ENCODE data around the gene GPX1. TPM values are rescaled to one million over a fixed set of nuclear protein-coding genes. Genes with fewer than 3 reads are reported as not detected.
A peak's percentile ranks its signal among the peaks of the same experiment; 100 is the strongest.
"Not testable (repeated sequence)": the region's sequence is repeated elsewhere in the genome, so short reads cannot be mapped to it uniquely, and the experiment has no call there.

Gene GPX1
- 80.3 TPM for total RNA-seq

DNA sequence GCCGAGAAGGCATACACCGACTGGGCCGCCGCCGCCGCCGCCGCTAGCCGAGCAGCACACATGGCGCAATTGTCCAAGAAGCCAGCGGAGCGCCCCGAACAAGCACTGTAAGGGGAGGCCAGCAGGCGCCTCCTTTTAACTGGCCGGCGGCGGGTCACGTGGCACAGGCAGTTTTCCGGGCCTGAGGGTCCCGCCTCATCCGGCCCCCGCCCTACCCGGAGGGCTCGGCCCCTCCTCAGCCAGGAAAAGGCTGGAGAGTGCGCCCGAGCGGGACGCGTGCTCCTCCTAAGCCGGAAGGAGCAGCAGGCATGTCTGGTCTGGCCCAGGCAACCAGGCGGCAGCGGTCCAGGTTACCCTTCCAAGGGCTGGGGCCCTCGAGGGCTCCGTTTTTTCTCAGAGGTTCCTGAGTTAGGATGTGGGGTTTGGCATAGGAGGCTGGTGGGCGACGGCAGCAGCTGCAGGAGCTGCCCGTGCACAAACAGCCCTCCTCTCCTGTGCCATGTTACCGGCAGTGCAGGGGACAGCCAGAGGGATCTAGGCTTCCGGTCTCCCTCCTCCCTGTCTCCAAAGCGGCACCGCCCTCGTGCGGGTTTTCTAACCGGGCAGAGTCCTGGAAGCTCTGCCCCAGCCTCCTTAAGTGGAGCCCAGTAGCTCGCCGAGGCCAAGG lies at the start of gene GPX1:
Gene GPX1, minus strand, starts transcription at position 137 of the 667 bp plus-strand sequence. Its CDS starts 75 bp downstream, at position 62.
- no peak for FAIRE-seq
- peak; percentile 87 to 90 for DNase-seq (ENCODE audit: low spot score in 2 of 2)

DNA sequence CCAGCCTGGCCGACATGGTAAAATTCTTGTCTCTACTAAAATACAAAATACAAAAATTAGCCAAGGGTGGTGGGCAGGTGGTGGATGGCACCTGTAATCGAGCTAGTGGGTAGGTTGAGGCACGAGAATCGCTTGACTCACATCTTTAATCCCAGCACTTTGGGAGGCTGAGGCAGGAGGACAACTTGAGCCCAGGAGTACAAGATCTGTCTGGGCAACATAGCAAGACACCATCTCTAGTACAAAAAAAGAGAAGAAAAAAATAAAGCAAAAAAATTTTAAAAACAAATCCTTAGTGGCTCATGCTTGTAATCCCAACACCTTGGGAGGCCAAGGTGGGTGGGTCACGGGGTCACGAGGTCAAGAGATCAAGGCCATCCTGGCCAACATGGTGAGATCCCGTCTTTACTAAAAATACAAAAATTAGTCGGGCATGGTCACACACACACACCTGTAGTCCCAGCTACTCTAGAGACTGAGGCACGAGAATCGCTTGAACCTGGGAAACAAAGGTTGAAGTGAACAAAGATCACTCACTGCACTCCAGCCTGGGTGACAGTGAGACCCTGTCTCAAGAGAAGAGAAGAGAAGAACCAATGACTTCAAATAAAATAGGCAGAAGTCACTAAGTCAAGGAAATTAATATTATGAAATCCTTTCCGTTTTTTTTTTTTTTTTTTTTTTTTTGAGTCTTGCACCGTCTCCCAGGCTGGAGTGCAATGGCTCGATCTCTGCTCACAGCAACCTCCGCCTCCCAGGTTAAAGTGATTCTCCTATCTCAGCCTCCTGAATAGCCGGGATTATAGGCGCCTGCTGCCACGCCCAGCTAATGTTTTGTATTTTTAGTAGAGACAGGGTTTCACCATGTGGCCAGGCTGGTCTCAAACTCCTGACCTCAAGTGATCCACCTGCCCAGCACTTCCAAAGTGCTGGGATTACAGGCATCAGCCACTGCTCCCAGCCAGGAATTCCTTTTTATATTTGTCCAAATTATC lies 48.7 kb upstream of the GPX1 start:
- no peak for FAIRE-seq

DNA sequence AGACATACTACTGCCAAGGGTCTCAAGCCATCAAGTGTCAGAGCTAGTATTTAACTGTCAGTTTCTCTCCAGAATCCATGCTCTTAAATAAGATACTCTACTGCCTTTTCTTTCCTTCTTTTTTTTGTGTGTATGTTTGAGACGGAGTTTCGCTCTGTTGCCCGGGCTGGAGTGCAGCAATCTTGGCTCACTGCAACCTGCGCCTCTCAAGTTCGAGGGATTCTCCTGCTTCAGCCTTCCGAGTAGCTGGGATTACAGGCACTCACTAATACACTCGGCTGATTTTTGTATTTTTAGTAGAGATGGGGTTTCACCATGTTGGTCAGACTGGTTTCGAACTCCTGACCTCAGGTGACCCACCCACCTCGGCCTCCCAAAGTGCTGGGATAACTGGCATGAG lies 47.4 kb upstream of the GPX1 start:
- FAIRE-seq; DNase-seq (ENCODE audit: low spot score in 2 of 2): not testable (repeated sequence)

More for the DNA sequence above, 48.7 kb upstream of the GPX1 start:
- DNase-seq (ENCODE audit: low spot score in 2 of 2) = no peak

DNA sequence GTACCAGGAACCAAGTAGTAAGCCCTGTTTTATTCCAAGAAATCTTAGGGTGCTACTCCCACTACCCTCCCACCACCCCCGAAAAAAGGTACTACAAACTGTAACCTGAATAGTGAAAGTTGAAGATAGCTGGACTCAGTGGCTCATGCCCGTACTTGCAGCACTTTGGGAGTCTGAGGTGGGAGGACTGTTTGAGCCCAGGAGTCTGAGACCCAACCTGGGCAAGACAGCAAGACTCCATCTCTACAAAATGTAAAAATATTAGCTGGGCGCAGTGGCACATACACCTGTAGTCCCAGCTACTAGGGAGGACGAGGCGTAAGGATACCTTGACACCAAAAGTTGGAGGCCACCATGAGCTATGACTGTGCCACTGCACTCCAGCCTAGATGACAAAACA lies 45.7 kb upstream of the GPX1 start:
- FAIRE-seq = no peak
- DNase-seq (ENCODE audit: low spot score in 2 of 2) = no peak

DNA sequence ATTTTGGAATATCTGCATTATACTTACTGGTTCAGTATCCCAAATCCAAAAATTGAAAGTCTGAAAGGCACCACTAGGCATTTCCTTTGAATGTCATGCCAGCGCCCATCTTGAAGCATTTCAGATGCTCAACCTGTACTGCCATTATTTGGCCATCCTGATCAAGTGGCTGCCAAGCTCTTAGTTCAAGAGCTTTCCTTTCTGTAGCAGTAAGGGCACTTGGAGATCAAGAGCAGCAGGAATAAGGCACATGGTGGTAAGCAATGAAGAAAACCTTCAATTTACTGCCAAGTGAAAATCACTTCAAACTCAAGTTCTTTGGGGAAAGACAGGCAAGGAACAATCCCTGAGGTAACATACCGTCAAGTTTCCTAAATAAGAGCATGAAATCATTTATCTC lies 43.6 kb upstream of the GPX1 start:
- DNase-seq (ENCODE audit: low spot score in 2 of 2) = no peak
- no peak for FAIRE-seq

DNA sequence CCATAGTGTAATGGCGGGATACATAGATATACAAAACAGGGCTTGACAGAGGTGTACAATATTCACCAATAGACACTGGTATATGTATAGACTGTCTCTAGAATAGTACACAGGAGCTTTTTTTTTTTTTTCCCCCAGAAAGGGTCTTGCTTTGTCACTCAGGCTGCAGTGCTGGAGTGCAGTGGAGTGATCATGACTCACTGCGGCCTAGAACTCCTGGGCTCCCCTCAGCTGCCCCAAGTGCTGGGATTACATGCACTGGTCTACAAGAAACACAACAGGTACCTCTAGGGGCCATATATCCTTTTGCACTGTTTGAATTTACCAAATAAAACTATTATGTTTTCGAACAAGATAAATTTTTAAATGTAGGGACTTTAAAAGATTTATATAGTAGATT lies 41.3 kb upstream of the GPX1 start:
- FAIRE-seq = no peak
- DNase-seq (ENCODE audit: low spot score in 2 of 2) = no peak

DNA sequence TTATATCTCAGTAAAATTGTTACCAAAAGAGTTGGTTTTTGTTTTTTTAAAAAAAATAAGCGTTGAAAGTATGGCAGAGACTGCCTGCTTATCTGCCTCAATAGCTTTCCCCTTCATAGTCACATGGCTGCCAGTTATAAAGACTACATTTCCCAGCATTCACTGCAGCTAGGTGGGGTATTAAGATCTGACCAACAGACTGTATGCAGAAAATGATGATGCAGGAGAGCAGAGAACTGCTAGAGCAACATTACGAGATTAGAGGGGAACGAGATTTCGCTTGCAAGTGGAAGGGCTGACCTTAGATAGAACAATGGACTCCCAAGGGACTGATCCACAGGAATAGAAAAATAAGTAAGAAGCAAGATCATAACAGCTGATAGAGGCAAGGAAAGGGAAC lies 39.3 kb upstream of the GPX1 start:
- FAIRE-seq (no peak), DNase-seq (ENCODE audit: low spot score in 2 of 2) (no peak)

DNA sequence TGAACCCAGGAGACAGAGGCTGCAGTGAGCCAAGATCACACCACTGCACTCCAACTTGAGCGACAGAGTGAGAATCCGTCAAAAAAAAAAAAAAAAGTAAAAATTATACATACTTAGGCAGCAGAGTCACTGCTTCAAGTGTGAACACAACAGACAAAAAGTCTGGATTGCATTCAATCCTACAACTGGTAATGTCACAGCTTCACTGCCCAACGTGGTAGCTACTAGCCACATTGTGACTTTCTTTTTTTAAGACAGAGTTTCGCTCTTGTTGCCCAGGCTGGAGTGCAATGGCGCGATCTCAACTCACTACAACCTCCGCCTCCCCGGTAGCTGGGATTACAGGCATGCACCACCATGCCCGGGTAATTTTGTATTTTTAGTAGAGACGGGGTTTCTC lies 33.2 kb upstream of the GPX1 start:
- DNase-seq (ENCODE audit: low spot score in 2 of 2); FAIRE-seq: not testable (repeated sequence)

DNA sequence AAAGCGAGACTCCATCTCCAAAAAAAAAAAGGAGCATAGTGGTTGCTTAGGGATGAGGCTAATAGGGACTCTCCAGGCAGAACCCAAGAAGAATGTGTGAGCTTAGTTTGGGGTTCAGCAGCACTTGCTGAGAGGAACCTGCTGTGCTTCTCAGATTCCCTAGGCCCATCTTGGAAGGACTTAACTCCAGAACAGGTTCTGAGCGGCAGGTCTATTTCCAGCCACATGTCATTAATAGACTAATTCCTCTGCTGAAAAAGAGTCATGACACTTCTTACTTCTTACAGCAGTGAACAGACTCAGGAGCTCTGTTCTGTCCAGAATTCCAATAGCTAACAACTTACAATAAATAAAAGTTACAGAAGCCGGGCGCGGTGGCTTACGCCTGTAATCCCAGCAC lies 31.1 kb upstream of the GPX1 start:
- DNase-seq (ENCODE audit: low spot score in 2 of 2) (no peak), FAIRE-seq (no peak)

DNA sequence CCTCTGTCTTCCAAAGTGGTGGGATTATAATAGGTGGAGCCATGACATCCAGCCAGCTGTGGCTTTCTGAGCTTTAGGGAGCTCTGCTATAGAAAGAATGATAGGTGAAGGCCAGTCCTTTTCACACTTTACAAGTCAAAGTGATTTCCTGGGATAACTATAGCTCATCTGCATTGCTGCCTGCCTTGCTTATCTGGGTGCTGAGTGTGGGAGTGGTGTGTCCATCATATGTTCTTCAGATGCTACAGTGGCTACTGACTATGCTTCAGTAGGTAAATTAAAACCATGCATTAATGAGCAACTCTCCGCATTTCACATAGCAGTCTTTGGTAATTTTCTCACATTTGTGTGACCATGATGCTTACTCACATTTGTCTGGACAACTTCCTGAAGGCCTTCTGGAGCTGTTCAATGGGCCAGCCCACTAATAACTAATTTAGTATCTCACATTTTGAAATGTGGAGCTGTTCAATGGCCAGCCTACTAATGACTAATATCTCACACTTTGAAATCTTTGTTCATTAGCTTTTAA lies 30.2 kb upstream of the GPX1 start:
- FAIRE-seq (no peak), DNase-seq (ENCODE audit: low spot score in 2 of 2) (no peak)

DNA sequence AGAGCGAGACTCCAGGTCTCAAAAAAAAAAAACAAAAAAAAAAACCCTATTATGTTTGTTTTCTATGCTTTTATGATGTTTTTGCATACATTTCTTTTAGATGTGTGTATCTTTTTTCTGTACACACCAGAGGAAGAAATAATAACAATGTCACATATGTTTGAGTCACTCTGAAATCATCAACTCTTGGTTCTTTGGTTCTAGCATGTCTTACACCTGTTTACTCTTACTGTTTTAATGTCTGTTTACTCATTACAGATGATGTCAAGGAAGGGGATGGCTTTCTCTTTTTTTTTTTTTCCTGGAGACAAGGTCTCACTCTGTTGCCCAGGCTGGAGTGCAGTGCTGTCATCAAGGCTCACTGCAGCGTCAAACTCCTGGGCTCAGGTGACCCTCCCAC lies 29.6 kb upstream of the GPX1 start:
- DNase-seq (ENCODE audit: low spot score in 2 of 2) (no peak), FAIRE-seq (no peak)

DNA sequence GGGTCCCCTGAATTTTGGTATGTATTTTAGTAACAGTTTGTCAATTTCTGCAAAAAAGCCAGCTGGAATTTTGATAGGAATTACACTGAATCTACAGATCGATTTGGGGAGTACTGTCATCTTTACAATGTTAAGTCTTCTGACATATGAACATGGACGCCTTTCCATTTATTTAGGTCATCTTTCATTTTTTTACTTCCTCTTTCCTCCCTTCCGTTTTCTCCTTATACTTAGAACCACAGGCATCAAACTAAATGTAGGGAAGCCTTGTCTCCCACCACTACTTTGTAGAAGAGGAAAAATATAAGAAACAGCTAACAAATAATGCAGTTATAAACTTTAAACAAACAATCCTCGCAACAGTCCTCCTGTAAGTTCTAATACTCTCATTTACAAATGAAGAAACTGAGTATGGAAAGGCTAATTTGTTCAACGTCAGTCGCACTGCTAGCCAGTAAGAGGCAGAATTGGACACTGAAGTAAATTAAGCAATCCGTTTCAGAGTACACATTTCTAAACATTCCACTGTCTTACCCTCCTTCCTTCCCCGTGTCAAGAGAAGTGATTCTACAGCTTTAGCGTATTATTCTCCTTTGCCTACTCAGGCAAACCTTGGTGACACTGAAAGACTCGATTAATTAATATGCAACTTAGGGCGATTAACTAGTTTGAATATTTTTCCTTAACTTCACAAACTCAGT lies 28.1 kb upstream of the GPX1 start:
- no peak for FAIRE-seq
- DNase-seq (ENCODE audit: low spot score in 2 of 2) = no peak

DNA sequence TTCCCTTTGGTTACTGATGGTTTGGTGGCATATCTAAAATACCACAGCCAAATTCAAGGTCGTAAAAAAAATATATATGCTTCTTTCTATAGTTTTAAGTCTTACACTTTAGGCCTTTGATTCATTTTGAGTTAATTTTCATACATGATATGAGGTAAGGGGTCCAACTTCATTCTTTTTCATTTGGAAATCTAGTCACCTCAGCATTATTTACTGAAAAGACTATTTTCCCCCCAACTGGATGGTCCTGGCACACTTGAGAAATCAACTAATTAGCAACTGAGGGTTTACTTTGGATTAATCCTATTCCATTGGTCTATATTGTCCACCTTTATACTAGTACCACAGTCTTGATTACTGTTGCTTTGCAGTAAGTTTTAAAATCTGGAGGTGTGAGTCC lies 27.5 kb upstream of the GPX1 start:
- FAIRE-seq (no peak), DNase-seq (ENCODE audit: low spot score in 2 of 2) (no peak)

DNA sequence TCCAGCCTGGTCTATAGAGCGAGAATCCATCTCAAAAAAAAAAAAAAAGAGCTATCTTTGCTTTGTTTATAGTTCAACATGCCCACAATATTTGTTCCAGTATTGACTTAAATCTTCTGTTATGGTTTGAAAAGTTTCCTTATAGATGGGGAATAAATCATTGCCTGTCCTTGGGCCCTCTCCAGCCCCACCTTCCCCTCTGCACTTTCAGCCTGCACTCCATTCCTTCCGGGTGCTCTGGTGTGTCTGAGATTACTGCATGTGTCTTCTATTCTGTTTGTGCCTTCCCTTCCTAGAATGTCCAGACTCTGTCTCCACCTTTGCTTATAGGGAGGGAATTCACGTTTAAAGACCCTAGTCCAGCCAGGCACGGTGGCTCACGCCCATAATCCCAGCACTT lies 25.2 kb upstream of the GPX1 start:
- DNase-seq (ENCODE audit: low spot score in 2 of 2) (no peak), FAIRE-seq (no peak)

DNA sequence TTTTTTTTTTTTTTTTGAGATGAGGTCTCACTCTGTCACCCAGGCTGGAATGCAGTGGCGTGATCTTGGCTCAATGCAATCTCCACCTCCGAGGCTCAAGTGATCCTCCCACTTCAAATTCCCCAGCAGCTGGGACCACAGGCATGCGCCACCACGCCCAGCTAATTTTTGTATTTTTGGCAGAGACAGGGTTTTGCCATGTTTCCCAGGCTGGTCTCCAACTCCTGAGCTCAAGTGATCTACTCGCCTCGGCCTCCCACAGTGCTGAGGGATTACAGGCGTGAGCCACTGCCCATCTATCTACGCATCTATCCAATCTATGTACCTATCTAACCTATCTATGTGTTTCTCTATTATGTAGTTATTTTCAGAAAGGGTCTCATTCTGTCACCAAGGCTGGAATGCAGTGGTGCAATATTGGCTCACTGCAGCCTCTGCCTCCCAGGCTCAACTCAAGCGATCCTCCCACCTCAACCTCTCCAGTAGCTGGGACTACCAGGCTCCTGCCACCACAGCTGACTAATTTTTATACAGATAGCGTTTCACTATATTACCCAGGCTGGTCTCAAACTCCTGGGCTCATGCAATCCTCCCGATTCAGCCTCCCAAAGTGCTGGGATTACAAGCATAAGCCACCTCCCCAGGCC lies 20.2 kb upstream of the GPX1 start:
- DNase-seq (ENCODE audit: low spot score in 2 of 2) (no peak), FAIRE-seq (no peak)

DNA sequence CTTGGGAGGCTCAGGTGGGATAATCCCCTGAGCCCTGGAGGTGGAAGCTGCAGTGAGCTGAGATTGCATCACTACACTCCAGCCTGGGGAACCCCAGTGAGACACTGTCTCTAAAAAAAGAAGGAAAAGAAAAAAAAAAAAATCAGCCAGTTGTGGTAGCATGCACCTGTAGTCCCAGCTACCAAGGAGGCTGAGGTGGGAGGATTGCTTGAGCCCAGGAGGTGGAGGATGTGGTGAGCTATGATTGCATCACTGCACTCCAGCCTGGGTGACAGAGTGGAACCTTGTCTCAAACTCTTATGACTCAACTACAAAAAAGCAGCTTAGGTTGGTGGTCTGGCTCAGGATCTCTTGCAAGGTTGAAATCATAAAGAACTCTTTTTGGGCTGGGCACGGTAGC lies 19.3 kb upstream of the GPX1 start:
- DNase-seq (ENCODE audit: low spot score in 2 of 2) (no peak), FAIRE-seq (no peak)

DNA sequence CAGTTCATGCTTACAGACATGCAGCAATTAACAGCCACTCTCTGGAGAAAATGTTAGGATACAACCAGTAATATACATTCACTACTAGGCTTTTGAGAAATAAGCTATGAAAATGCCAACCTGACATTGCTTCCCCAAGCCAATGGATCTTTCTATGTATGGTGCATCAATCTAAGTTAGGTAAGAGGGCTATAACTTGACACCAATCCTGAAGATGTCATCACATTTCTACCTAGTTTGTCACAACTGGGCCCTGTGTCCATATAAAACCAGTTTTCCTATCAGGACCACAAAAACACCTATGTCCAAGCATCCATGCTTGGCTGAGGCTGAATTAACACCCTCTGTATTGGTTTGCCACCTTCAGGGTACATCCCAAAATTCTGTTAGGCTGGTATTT lies 13.8 kb upstream of the GPX1 start:
- DNase-seq (ENCODE audit: low spot score in 2 of 2) = no peak
- FAIRE-seq = no peak

DNA sequence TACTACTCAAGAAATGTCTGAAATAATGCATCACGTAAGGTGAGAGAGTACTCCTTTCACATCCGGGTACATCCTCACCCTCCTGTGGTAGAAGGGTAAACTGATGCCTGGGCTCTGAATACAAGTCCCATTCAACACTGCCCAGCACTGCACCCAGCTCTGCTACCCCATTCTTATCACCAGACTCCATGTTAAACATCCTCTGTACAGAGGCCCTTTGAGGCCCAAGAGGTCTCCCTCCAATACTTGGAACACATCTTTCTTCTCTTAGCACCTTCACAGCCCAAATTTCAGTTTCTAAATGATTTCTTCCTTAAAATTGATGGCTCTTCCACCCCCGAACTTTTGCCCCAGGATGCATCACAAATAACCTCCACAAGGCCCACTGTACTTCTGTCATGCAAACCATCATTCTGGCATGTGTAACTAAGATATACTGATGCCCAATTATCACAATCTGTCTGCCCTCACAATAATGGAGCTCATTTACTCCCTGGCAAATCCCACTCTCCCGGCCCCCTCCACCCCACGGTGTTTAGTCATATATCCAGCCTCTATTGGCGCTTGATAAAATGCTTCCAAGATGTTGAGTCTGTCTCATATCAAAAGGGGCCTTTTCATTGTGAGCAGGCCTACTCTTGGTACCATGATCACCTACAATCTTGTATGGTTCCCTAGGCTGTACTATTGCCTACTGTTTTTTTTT lies 12.6 kb upstream of the GPX1 start:
- FAIRE-seq = no peak

DNA sequence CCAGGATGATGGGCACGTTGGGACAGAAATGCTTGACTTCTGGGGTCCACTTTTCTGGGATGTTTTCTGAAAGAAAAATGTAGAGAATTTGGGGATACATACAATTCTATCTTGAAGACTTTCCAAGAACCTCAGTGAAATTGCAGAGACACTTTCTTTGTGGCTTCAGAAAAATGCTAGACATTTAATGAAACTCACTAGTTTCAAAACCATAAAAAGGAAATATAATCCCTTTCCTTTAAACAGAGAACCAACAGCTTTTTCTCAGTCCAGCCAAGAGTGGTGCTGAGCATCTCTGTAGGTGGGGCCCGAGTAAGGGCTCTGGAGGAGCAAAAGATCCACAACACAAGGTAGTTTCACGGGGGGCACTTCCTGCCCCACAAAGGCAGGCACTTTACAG lies 4.4 kb upstream of the GPX1 start:
- DNase-seq (ENCODE audit: low spot score in 2 of 2) = no peak
- FAIRE-seq = no peak

More for the DNA sequence above, 12.6 kb upstream of the GPX1 start:
- no peak for DNase-seq (ENCODE audit: low spot score in 2 of 2)

DNA sequence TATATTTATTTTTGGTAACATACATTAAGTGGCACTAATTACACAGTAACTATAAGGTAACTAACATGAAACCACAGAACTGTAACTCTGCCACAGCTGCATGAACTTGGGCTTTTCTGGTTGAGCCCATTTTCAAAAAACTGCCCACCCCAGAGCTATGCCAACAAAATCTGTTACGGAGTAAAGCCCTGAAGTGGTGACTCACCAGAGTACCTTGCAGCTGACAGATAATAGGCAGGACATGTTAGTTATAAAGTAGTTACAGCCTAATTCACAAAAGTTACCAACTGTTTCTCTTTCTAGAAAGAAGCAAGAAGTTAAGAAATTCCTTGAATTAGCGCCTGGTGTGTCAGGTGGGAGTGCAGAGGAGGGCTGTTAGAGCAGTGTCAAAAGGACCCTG lies 1.5 kb upstream of the GPX1 start:
- DNase-seq (ENCODE audit: low spot score in 2 of 2) = no peak
- no peak for FAIRE-seq

Data from frontal cortex (tissue), 4 donors.